Stimulated activated CD8-positive, alpha-beta memory T cell treated with anti-CD3 and anti-CD28 coated beads, Interleukin-4, amount 100 ng/mL, for 1 hour (primary cell): Measurements from ENCODE around the gene MLANA.

Experiments used
- DNase-seq, 2 donors: peaks; one replicate each; pipeline ENCODE4 v3.0.0-alpha.2; 2020; ENCODE audit warnings: low read depth in 2 of 2, low spot score in 1 of 2

Gene MLANA

DNA sequence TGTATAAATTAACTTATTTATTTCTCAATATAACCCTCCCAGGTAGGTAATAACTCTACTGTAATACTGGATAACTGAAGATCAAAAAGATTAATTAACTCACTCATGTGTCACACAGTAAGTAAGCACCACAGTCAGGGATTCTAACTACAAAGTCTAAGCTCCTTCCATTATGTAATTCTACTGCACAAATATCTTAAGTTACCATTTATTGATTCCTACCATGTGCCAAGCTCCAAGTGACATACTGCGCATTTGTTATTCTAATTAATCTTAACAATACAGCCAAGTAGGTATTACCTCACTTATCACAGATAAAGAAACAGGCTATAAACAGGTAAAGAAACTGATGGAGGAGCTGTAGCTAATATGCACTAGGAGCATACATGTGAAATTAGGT, 66.5 kb downstream of the MLANA start:
- DNase-seq, result no peak

GRCh38 chr9:5958273-5958672, 67.6 kb downstream of the MLANA start:
- no peak for DNase-seq
